ENCODE results near the gene GPR156. TPM values are rescaled to one million over a fixed set of nuclear protein-coding genes. Genes with fewer than 3 reads are reported as not detected.
A peak's percentile ranks its signal among the peaks of the same experiment; 100 is the strongest.

Gene GPR156
- total RNA-seq, 6 experiments from 2014 or later = 0.14 to 0.29 (median 0.21) TPM

DNA sequence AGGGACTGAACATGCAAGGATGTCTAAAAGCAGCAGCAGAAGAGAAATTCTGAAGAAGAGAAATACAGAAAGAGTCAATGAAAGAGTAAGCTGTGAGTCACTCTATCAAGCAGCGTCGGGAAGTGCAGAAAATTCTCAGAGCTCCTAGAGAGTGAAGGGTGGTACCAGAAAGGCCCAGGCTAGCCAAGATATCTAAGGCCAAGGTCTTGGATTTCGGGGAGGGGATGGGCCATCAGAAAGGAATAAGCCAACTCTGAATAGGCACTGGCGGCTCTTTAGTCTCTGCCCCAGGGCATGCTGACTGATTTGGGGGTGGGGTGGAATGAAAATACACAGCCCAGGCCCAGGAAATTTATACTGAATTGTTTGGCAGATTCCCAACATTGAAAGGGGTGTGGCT lies 70.8 kb downstream of the GPR156 start:
- H3K9me3 Mint-ChIP-seq = no peaks in the 10 kb centered on the region
- peaks cover 7% of the 10 kb centered on the region for H3K4me1 Mint-ChIP-seq (ENCODE audit: low read depth)
- no peaks in the 10 kb centered on the region for H3K36me3 Mint-ChIP-seq (ENCODE audit: low read depth)
- DNase-seq = no peak
- H3K4me3 Mint-ChIP-seq = no peak overlapping the region
- H3K27ac Mint-ChIP-seq = no peak overlapping the region
- TF ChIP-seq, protein P1, sequence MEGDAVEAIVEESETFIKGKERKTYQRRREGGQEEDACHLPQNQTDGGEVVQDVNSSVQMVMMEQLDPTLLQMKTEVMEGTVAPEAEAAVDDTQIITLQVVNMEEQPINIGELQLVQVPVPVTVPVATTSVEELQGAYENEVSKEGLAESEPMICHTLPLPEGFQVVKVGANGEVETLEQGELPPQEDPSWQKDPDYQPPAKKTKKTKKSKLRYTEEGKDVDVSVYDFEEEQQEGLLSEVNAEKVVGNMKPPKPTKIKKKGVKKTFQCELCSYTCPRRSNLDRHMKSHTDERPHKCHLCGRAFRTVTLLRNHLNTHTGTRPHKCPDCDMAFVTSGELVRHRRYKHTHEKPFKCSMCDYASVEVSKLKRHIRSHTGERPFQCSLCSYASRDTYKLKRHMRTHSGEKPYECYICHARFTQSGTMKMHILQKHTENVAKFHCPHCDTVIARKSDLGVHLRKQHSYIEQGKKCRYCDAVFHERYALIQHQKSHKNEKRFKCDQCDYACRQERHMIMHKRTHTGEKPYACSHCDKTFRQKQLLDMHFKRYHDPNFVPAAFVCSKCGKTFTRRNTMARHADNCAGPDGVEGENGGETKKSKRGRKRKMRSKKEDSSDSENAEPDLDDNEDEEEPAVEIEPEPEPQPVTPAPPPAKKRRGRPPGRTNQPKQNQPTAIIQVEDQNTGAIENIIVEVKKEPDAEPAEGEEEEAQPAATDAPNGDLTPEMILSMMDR (IDR thresholded peaks at IDR 0.05) = no peak
- H3K27me3 Mint-ChIP-seq (ENCODE audit: insufficient read depth) = peaks cover 4% of the 10 kb centered on the region

- Mint-ChIP-seq H3K9me3 (no peaks in the 10 kb centered on the region), H3K27me3 (ENCODE audit: insufficient read depth) (peaks cover 6% of the 10 kb centered on the region), H3K4me3 (no peak overlapping the region), H3K36me3 (ENCODE audit: low read depth) (no peaks in the 10 kb centered on the region), H3K4me1 (ENCODE audit: low read depth) (peaks cover 7% of the 10 kb centered on the region), H3K27ac (no peak overlapping the region)
- TF ChIP-seq, protein P1 (IDR thresholded peaks at IDR 0.05) = no peak
- DNase-seq = no peak
These were observed 72.5 kb downstream of the GPR156 start for GRCh38 chr3:120212505-120212904.

- H3K4me1 Mint-ChIP-seq (ENCODE audit: low read depth) = peaks cover 7% of the 10 kb centered on the region
- TF ChIP-seq, protein P1 (IDR thresholded peaks at IDR 0.05) = no peak
- H3K4me3 Mint-ChIP-seq = no peak overlapping the region
- no peaks in the 10 kb centered on the region for H3K9me3 Mint-ChIP-seq
- no peak for DNase-seq
- H3K36me3 Mint-ChIP-seq (ENCODE audit: low read depth) = no peaks in the 10 kb centered on the region
- H3K27ac Mint-ChIP-seq = no peak overlapping the region
- peaks cover 6% of the 10 kb centered on the region for H3K27me3 Mint-ChIP-seq (ENCODE audit: insufficient read depth)
These were observed 75.6 kb downstream of the GPR156 start for GRCh38 chr3:120209425-120209824.

DNA sequence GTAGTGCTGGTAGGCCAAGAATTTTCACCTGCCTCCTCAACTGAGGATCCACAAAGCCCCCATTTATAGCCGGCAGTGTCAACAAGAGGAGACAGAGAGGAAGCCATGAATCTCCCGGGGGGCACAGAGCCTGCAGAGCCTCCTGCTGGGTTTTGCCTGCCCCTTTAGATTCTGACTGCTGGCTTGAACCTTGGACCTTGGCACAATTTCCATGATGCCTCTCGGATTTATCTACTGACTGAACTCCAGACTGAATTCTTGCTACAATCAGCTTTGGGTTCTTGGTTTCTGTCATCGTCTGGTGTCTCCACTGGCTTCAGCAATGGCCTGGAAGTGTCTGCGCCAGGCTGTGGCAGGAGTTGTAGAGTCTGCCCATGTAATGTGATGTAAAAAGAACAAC lies 80.7 kb downstream of the GPR156 start:
- TF ChIP-seq, protein P1 (IDR thresholded peaks at IDR 0.05) = no peak
- Mint-ChIP-seq H3K9me3 (no peaks in the 10 kb centered on the region), H3K4me1 (ENCODE audit: low read depth) (peaks cover 6% of the 10 kb centered on the region), H3K27me3 (ENCODE audit: insufficient read depth) (peaks cover 2% of the 10 kb centered on the region), H3K4me3 (no peak overlapping the region), H3K36me3 (ENCODE audit: low read depth) (no peaks in the 10 kb centered on the region), H3K27ac (no peak overlapping the region)
- DNase-seq = no peak

- TF ChIP-seq, protein P1 (IDR thresholded peaks at IDR 0.05) = no peak
- H3K27me3 Mint-ChIP-seq (ENCODE audit: insufficient read depth) = peaks cover 2% of the 10 kb centered on the region
- no peaks in the 10 kb centered on the region for H3K36me3 Mint-ChIP-seq (ENCODE audit: low read depth)
- H3K9me3 Mint-ChIP-seq = no peaks in the 10 kb centered on the region
- H3K27ac Mint-ChIP-seq = no peak overlapping the region
- H3K4me3 Mint-ChIP-seq = no peak overlapping the region
- peaks cover 6% of the 10 kb centered on the region for H3K4me1 Mint-ChIP-seq (ENCODE audit: low read depth)
- DNase-seq = no peak
These were observed 81.4 kb downstream of the GPR156 start for GRCh38 chr3:120203621-120204020.

DNA sequence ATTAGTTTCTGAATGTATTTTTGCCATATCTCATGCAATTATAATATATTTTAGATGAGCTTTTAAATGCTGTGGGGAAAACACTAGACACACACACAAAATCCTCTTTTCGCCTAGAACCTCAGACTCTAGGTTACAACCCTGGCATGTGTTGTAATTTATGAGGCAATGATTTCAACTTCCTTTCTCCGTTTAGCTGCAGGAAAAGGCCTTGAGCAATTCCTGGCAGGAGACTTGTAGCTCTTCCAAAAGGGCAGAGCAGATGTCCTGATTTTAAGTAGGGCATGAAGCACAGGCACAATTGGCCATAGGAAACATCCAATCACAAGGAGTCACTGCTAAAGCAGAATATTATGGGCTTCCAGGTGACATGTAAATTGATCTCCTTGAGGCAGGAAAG lies 82.0 kb downstream of the GPR156 start:
- Mint-ChIP-seq H3K9me3 (no peaks in the 10 kb centered on the region), H3K36me3 (ENCODE audit: low read depth) (no peaks in the 10 kb centered on the region), H3K27ac (no peak overlapping the region), H3K27me3 (ENCODE audit: insufficient read depth) (no peaks in the 10 kb centered on the region; the same call in 1 of the 2 replicates), H3K4me1 (ENCODE audit: low read depth) (peaks cover 6% of the 10 kb centered on the region), H3K4me3 (no peak overlapping the region)
- TF ChIP-seq, protein P1 (IDR thresholded peaks at IDR 0.05) = no peak
- DNase-seq = peak; percentile 67
